Adrenal gland (tissue), 12 donors: ENCODE data around the gene ASTN1. TPM values are rescaled to one million over a fixed set of nuclear protein-coding genes. Genes with fewer than 3 reads are reported as not detected.

Source experiments
- DNase-seq, 7 donors: peaks; one replicate each; pipeline ENCODE4 v3.0.0-alpha.2; 2019 to 2020
- H3K27ac ChIP-seq, 5 donors: fragments of 200-600 bp; sonication (generic) in 4 of 5; 1 replicate in 3 of 5; 2 replicates in 2 of 5; pipeline versions ENCODE4 v1.5.1 to v1.8.0; 2016 to 2020; ENCODE audit warnings: mild to moderate bottlenecking in 1 of 5
- H3K27me3 ChIP-seq: fragments of 200-600 bp; 2 replicates; pipeline ENCODE4 v1.8.0; 2021
- H3K36me3 ChIP-seq, 2 donors: fragments of 200-600 bp; replicated peaks in 1 of 2; 1 replicate in 1 of 2; 2 replicates in 1 of 2; pipeline versions ENCODE4 v1.5.1 to v1.8.0; 2018 to 2022
- H3K4me1 ChIP-seq, 2 donors: fragments of 200-600 bp; replicated peaks in 1 of 2; 1 replicate in 1 of 2; 2 replicates in 1 of 2; pipeline versions ENCODE4 v1.5.1 to v1.8.0; 2018 to 2021
- H3K4me3 ChIP-seq, 4 donors: fragments of 200-600 bp; sonication (generic) in 3 of 4; one replicate each; pipeline ENCODE4 v1.5.1; 2016 to 2018
- H3K9me3 ChIP-seq, 3 donors: fragments of 200-600 bp; sonication (generic) in 1 of 3; replicated peaks in 1 of 3; 1 replicate in 2 of 3; 2 replicates in 1 of 3; pipeline versions ENCODE4 v1.5.1 to v1.8.0; 2016 to 2021
- CTCF ChIP-seq, 6 experiments: fragments of 450-650 bp in 4 of 6; fragments of 200-600 bp in 2 of 6; sonication (generic) in 1 of 6; IDR thresholded peaks; 1 replicate in 5 of 6; 2 replicates in 1 of 6; pipeline versions ENCODE4 v1.5.1 to v1.8.0; 2016 to 2021; ENCODE audit warnings: antibody characterized with exemption in 6 of 6, mild to moderate bottlenecking in 2 of 6, moderate library complexity in 1 of 6
- POLR2A ChIP-seq, 2 donors: fragments of 450-650 bp; IDR thresholded peaks; one replicate each; pipeline ENCODE4 v1.6.1; 2017; ENCODE audit warnings: antibody characterized with exemption in 2 of 2, mild to moderate bottlenecking in 2 of 2, moderate library complexity in 1 of 2
- WGBS, 4 donors: extraction: QIAGEN DNeasy Blood & Tissue Kit in 2 of 4; methylation state at CpG; one replicate each; pipeline versions ENCODE4 v1.1.5 to v1.1.7; 2013 to 2017; 5-methylcytosine and 5-hydroxymethylcytosine counted together
- intact Hi-C, 2 donors: fragments of 100-400 bp; cut with DNase I; formaldehyde crosslinking; loops; one replicate each; pipeline versions ENCODE4 v1.14.1 to v1.15.0; 2022 to 2023
- polyA plus RNA-seq, 3 donors: library from polyadenylated mRNA; stranded (reverse); fragments of 200-250 nt in 2 of 3; fragments of 350-450 nt in 1 of 3; fragmentation: Illumina TruSeq in 1 of 3; extraction: RNeasy Lipid Tissue Mini Kit (QIAGEN cat#74804) in 1 of 3; gene quantifications; one replicate each; pipeline ENCODE4 v1.2.3, GENCODE V29; 2013 to 2014
- total RNA-seq, 9 donors: library from RNA; depleted of rRNA in 4 of 9; stranded (reverse); fragments of >200 nt in 4 of 9; fragments of 120-200 nt in 1 of 9; fragmentation: NEBNext Ultra II Directional in 1 of 9; extraction: Animal tissue kit (Norgen Biotek cat#: 25700) in 1 of 9; gene quantifications; one replicate each; pipeline versions ENCODE4 v1.1.0 to v1.2.4, GENCODE V29; 2013 to 2023
- donor health status: healthy with polysubstance abuse.
- donor health status: Bipolar disorder and iron deficiency.
- donor health status: DM: yes; HTN: yes; CAD: no.
- donor health status: DM: no; HTN: no; CAD: no.
- donor health status: DM: no; HTN: no; CAD: no.
- donor health status: DM: yes; HTN: yes; CAD: no.

The ASTN1 gene
- total and polyA plus RNA-seq, 12 donors = 7.7 to 58.6 (median 40.7) TPM

- WGBS, 4 donors = 67 to 89% (median 80%) methylated on average over 2 of the region's 2 CpGs
These were observed 278.8 kb downstream of the ASTN1 start for GRCh38 chr1:176885751-176886150.

GRCh38 chr1:176885341-176885740 is 279.2 kb downstream of the ASTN1 start:
- no peaks in the 10 kb centered on the region for H3K27me3 ChIP-seq
- WGBS, 4 donors = 79 to 88% (median 86%) methylated on average over 3 of the region's 3 CpGs
- no peak for DNase-seq
- intact Hi-C loops = no loop called here
- H3K36me3 ChIP-seq = no peaks in the 10 kb centered on the region
- H3K9me3 ChIP-seq = no peaks in the 10 kb centered on the region
- H3K4me3 ChIP-seq = no peak overlapping the region
- TF ChIP-seq POLR2A (IDR thresholded peaks at IDR 0.05) (no peak), CTCF (IDR thresholded peaks at IDR 0.05) (no peak)
- H3K27ac ChIP-seq = no peak overlapping the region
- no peaks in the 10 kb centered on the region for H3K4me1 ChIP-seq

More at GRCh38 chr1:176885751-176886150, 278.8 kb downstream of the ASTN1 start:
- no peaks in the 10 kb centered on the region for H3K9me3 ChIP-seq
- H3K27me3 ChIP-seq = no peaks in the 10 kb centered on the region
- H3K27ac ChIP-seq = no peak overlapping the region
- TF ChIP-seq CTCF (IDR thresholded peaks at IDR 0.05) (no peak), POLR2A (IDR thresholded peaks at IDR 0.05) (no peak)
- intact Hi-C loops = no loop called here
- no peak for DNase-seq
- no peaks in the 10 kb centered on the region for H3K4me1 ChIP-seq
- no peaks in the 10 kb centered on the region for H3K36me3 ChIP-seq
- H3K4me3 ChIP-seq = no peak overlapping the region

DNA sequence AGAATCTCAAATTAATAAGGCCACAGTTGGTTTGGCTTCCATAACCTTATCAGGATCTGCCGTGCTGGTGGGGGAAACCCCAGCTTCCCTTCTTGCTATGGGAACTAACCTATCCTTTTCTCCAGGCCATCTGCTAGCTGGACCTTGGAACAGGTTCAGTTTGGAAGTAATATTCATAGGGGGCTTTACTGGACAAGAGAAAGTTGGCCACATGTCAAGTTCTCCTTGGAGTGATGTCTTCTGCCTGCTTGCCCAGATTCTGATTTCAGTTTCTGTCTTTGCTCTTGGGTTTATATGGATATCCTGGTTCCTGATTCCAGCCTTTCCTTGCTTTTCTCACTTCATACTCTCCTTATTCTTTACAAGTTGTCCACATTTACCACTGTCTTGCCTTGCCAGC is 279.6 kb downstream of the ASTN1 start:
- TF ChIP-seq POLR2A (IDR thresholded peaks at IDR 0.05) = no peak
- 84 to 90% (median 87%) methylated on average over 1 of the region's 1 CpG for WGBS, 4 donors
- Histone ChIP-seq H3K4me3 (no peak overlapping the region), H3K27ac (no peak overlapping the region), H3K4me1 (no peaks in the 10 kb centered on the region), H3K27me3 (no peaks in the 10 kb centered on the region), H3K36me3 (no peaks in the 10 kb centered on the region), H3K9me3 (no peaks in the 10 kb centered on the region)
- no peak for DNase-seq
- intact Hi-C loops = loop anchor here in 1 of 2 donors (5.0 kb wide), 1 partner anchor 323 kb away; no protein-coding TSS in a partner anchor

DNA sequence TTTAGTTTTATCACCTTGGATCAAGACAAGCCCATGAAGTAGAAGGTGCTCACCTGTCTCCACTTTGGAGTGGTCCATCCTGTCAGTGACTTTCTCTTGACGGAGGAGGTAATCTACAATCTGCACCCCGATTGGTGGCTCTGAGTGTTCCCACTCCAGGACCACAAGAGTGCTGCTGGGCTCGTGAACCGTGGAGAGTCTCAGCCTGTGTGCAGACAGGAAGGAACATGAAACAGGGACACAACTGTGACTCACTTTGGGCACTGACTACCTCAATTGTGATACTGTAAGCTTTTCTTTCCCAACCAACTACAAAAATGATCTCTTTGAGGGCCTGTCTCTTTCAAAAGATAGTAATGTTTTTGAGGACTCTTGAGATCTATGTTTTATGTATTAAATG is 280.2 kb downstream of the ASTN1 start:
- Histone ChIP-seq H3K27ac (no peak overlapping the region), H3K4me1 (no peaks in the 10 kb centered on the region), H3K4me3 (no peak overlapping the region), H3K36me3 (no peaks in the 10 kb centered on the region), H3K9me3 (no peaks in the 10 kb centered on the region), H3K27me3 (no peaks in the 10 kb centered on the region)
- DNase-seq = no peak
- intact Hi-C loops = loop anchor here in 1 of 2 donors (5.0 kb wide), 1 partner anchor 322 kb away; no protein-coding TSS in a partner anchor
- WGBS, 4 donors = 82 to 96% (median 83%) methylated on average over 4 of the region's 4 CpGs
- TF ChIP-seq CTCF (IDR thresholded peaks at IDR 0.05) = no peak
- TF ChIP-seq POLR2A (IDR thresholded peaks at IDR 0.05) = no peak

DNA sequence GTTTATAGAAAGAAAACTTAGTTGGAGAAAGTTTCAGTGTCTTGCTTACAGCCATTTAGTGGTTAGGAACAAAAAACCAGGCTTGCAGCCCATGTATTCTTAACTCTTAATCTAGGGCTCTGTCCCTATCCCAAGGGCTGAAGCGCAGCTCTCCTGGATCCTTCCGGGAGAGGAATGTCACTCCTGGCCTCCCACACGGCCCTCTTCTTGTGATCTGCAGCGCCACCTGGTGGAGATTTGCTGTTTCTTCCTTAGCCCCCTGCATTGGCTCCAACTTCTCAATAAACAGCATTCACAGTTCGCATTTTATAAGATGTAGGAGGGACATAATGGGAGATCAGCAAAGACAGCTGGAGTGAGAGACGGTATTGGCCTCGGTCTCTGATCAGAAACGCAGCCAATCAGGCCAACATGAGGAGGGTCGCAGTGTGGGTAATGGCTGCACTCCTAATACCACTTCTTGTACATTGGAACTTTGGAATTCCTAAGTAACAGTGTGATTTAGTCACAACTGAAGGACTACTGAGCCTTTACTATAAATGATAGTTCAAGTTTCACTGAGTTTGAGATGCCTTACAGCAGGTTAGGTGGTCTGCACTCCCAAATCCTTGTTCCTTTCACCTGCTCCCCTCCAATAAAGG is 283.4 kb downstream of the ASTN1 start:
- intact Hi-C loops = loop anchor here in 1 of 2 donors (5.0 kb wide), 1 partner anchor 319 kb away; no protein-coding TSS in a partner anchor
- TF ChIP-seq CTCF (IDR thresholded peaks at IDR 0.05) = peak; percentile 66 to 85 (median 76)
- TF ChIP-seq POLR2A (IDR thresholded peaks at IDR 0.05) = no peak
- no peaks in the 10 kb centered on the region for H3K4me1 ChIP-seq
- H3K27me3 ChIP-seq = no peaks in the 10 kb centered on the region
- H3K36me3 ChIP-seq = no peaks in the 10 kb centered on the region
- H3K9me3 ChIP-seq = no peaks in the 10 kb centered on the region
- peak; percentile 56 to 84 (median 76) for DNase-seq
- no peak overlapping the region for H3K4me3 ChIP-seq
- 20 to 30% (median 26%) methylated on average over 9 of the region's 9 CpGs for WGBS, 4 donors
- no peak overlapping the region for H3K27ac ChIP-seq
